RWPE1 (cell line): ENCODE measurements around the gene ADNP2.

Source experiments
- CTCF ChIA-PET: fragments of 350-600 bp; sonication (Branson Sonifier 250); formaldehyde crosslinking; extraction: SDS; loops from one replicate; lab custom pipeline; 2021; lab: Yijun Ruan, JAX
- POLR2A ChIA-PET: fragments of 400-600 bp; formaldehyde crosslinking; extraction: SDS; loops from one replicate; lab custom pipeline; 2020; ENCODE audit warnings: antibody characterized with exemption; ENCODE audit not compliant: low non-redundant PET; lab: Yijun Ruan, JAX
- DNase-seq: peaks from one replicate; pipeline ENCODE4 v3.0.0; 2012; ENCODE audit warnings: low spot score
- H3K27ac ChIP-seq: fragments of 450-650 bp; 2 replicates; pipeline ENCODE4 v1.5.1; 2017
- TF ChIP-seq, protein P1 (sequence below): fragments of 450-650 bp; conservative IDR thresholded peaks from 2 replicates; pipeline ENCODE4 v1.5.1; 2017; ENCODE audit warnings: low read depth, mild to moderate bottlenecking

The ADNP2 gene

GRCh38 chr18:80143881-80144280 is 34.8 kb downstream of the ADNP2 start:
- TF ChIP-seq, protein P1, sequence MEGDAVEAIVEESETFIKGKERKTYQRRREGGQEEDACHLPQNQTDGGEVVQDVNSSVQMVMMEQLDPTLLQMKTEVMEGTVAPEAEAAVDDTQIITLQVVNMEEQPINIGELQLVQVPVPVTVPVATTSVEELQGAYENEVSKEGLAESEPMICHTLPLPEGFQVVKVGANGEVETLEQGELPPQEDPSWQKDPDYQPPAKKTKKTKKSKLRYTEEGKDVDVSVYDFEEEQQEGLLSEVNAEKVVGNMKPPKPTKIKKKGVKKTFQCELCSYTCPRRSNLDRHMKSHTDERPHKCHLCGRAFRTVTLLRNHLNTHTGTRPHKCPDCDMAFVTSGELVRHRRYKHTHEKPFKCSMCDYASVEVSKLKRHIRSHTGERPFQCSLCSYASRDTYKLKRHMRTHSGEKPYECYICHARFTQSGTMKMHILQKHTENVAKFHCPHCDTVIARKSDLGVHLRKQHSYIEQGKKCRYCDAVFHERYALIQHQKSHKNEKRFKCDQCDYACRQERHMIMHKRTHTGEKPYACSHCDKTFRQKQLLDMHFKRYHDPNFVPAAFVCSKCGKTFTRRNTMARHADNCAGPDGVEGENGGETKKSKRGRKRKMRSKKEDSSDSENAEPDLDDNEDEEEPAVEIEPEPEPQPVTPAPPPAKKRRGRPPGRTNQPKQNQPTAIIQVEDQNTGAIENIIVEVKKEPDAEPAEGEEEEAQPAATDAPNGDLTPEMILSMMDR, result no peak
- DNase-seq, result no peak
- ChIA-PET POLR2A (no interaction called here), CTCF (interaction anchor here (0.6 kb wide), 1 partner anchor 60 kb away, joined by 4 read pairs; no protein-coding TSS in a partner anchor)
- no peak overlapping the region for H3K27ac ChIP-seq

DNA sequence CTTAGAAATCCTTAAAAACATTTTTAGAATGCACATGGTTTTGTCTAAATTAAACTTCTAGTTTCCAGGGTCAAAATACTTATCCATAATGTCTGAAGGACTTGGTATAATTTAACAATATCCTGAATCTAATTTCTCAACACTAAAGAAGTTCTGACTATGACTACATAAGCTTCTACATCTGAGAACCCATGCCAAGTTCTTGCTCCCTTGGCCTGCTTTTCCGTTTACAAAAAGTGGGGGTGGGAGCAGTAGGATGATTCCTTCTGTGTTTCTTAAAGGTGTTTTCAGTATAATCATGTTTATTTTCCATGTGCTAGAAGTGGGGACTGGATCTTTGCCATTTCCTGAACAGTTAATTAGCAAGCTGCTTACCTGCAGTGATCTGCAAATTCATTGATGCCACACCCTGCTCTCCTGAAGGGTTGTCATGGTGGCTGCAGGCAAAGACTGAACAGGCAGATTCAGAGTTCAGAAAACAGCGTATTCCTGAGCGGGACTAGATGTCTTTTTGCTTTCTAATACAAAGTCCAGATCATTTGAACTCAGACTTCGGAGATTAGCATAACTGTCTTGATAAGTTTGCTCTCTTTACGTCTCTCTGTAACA is 36.2 kb downstream of the ADNP2 start:
- ChIA-PET CTCF (no interaction called here), POLR2A (no interaction called here)
- no peak for DNase-seq
- TF ChIP-seq, protein P1, result no peak
- no peak overlapping the region for H3K27ac ChIP-seq

DNA sequence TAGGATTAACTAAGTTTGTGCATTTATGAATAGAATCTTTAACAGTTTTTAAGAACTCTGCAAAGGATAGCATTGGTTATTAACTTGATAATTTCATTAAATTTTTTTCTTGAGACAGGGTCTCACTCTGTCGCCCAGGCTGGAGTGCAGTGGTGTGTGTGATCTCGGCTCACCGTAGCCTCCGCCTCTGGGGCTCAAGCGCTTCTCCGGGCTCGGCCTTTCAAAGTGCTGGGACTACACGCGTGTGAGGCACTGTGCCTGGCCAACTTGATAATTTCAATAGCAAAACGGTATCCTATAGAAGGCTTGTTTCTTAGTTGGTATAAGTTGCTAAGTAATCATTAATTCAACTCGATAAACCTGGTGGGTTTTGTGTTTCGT is 38.0 kb downstream of the ADNP2 start:
- ChIA-PET POLR2A (interaction anchor here (0.6 kb wide), 1 partner anchor 161 kb away, joined by 3 read pairs; no protein-coding TSS in a partner anchor), CTCF (interaction anchor here (1.2 kb wide), 1 partner anchor 11 kb away, joined by 4 read pairs; no protein-coding TSS in a partner anchor)
- peak overlapping the region; percentile 72 for H3K27ac ChIP-seq
- DNase-seq, result no peak
- TF ChIP-seq, protein P1, result no peak

DNA sequence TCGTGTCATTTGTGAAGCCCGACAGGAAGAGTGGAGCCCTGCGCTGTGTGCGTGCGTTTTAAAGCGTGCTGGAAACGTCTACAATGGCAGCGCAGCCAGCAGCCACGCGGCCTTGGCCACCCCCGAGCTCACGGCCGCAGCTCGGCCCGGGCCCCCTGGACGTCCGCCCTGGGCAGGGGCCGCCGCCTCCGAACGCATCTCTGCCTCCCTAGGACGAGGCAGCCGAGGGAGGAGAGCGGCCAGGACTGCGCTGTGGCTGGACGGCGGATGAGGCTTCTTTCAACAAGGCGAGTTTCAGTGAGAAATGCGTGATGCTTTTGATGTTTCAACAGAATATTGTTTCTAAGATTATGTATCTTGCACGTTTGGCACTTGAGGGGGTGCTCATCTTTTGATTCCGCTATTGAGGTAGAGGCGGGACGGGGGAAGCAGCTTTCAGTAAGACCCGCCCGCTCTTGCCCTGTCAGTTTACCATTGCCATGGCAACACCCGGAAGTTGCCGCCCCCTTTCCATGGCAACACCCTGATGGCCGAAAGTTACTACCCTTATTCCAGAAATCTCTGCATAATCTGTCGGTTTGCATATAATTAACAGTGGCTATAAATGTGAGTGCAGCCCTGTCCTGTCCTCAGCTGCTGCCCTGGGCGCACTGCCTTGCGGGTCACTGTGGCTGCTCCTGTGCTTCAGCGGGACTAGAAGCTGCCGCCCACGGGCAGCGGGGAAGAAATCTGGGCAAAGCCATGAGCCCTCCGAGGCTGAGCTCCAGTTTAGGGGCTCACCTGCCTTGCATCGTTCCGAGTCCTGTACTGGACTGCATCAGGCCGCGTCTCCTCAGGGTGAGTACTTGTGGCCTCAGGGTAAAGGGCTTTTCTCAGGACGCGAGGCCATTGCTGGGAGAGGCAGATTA is 38.6 kb downstream of the ADNP2 start:
- peak overlapping the region; percentile 72 for H3K27ac ChIP-seq
- CTCF ChIA-PET, result interaction anchor here (0.6 to 1.2 kb wide), 2 partner anchors 10 to 1008 kb away, joined by 3 to 4 read pairs; no protein-coding TSS in a partner anchor
- peak; percentile 75 for DNase-seq
- TF ChIP-seq, protein P1, result no peak
- POLR2A ChIA-PET, result interaction anchor here (0.6 kb wide), 1 partner anchor 162 kb away, joined by 3 read pairs; no protein-coding TSS in a partner anchor

DNA sequence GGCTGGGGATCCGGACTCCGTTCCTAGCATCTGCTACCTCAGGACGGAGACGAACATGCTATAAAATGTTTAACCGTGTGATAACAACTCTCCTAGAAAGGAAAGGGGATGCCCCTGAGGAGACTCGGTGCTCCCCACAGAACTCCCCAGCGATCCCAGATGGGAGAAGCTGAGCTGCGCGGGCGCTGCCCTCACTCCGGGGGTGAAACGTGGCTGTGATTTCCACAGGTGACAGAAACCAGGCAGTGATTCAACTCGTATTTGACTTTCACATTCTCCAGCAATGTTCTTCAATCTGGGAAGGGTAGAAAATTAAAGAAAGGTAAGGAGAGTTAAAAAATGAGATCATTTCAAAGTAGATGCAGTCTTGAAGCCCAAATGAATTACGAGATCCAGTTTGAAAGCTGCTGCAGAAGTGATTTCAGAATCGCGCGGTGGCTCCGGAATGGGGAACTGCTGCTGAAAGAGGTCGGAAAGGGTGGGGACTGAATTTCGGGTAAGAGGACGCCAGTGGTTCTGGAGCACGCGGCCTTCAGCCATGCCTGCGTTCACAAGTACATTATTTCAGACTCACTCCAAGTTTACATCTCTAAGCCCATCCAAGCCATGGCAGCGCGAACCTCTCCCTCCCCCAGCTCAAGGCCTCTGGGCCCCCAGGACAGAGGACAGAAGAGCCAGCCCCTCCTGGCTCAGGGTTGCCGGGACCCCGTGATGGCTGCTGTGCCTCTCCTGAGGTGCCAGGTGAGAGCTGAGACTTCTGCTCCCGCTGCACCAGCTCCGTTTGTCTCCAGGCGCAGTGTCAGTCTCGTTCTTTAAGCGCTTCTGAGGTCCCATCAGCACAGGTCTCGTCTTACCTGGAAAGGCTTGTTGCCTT is 39.5 kb downstream of the ADNP2 start:
- CTCF ChIA-PET, result interaction anchor here (0.6 to 1.2 kb wide), 2 partner anchors 9 to 1009 kb away, joined by 3 to 4 read pairs; no protein-coding TSS in a partner anchor
- POLR2A ChIA-PET, result no interaction called here
- peak overlapping the region; percentile 72 for H3K27ac ChIP-seq
- DNase-seq, result no peak
- TF ChIP-seq, protein P1, result no peak
